Measurements from ENCODE around the gene SNORC. TPM values are rescaled to one million over a fixed set of nuclear protein-coding genes. Genes with fewer than 3 reads are reported as not detected.

SNORC gene
- total RNA-seq, 6 experiments from 2014 or later: 0.55 to 1.2 (median 0.67) TPM

DNA sequence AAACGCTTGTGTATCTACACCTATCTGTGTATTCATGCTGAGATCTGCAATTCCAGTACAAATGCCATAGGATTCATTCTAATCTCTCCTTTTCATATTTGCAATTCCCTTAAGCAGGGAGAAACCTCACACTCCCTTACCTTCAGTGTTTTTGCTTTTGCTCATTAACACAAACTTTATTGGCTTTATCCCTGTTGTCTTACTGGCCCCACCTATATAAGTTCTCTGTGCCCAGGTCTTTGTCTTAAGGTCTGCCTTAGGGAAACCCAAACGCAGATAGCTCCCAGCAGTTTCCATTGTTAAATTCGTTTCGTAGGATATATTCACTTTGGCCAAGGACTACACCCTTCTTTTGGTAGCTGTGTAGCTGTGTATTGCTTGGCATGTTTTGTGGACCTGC lies 4.0 kb upstream of the SNORC start:
- H3K27me3 Mint-ChIP-seq (ENCODE audit: insufficient read depth): no peaks in the 10 kb centered on the region; the same call in none of the 2 replicates
- no peaks in the 10 kb centered on the region for H3K9me3 Mint-ChIP-seq
- H3K36me3 Mint-ChIP-seq (ENCODE audit: low read depth): peaks cover 8% of the 10 kb centered on the region; the same call in 1 of the 2 replicates
- no peak for DNase-seq
- TF ChIP-seq, protein P1, sequence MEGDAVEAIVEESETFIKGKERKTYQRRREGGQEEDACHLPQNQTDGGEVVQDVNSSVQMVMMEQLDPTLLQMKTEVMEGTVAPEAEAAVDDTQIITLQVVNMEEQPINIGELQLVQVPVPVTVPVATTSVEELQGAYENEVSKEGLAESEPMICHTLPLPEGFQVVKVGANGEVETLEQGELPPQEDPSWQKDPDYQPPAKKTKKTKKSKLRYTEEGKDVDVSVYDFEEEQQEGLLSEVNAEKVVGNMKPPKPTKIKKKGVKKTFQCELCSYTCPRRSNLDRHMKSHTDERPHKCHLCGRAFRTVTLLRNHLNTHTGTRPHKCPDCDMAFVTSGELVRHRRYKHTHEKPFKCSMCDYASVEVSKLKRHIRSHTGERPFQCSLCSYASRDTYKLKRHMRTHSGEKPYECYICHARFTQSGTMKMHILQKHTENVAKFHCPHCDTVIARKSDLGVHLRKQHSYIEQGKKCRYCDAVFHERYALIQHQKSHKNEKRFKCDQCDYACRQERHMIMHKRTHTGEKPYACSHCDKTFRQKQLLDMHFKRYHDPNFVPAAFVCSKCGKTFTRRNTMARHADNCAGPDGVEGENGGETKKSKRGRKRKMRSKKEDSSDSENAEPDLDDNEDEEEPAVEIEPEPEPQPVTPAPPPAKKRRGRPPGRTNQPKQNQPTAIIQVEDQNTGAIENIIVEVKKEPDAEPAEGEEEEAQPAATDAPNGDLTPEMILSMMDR (IDR thresholded peaks at IDR 0.05): no peak
- H3K27ac Mint-ChIP-seq: no peak overlapping the region
- H3K4me3 Mint-ChIP-seq: no peak overlapping the region
- H3K4me1 Mint-ChIP-seq (ENCODE audit: low read depth): peaks cover 1% of the 10 kb centered on the region; the same call in 1 of the 2 replicates

DNA sequence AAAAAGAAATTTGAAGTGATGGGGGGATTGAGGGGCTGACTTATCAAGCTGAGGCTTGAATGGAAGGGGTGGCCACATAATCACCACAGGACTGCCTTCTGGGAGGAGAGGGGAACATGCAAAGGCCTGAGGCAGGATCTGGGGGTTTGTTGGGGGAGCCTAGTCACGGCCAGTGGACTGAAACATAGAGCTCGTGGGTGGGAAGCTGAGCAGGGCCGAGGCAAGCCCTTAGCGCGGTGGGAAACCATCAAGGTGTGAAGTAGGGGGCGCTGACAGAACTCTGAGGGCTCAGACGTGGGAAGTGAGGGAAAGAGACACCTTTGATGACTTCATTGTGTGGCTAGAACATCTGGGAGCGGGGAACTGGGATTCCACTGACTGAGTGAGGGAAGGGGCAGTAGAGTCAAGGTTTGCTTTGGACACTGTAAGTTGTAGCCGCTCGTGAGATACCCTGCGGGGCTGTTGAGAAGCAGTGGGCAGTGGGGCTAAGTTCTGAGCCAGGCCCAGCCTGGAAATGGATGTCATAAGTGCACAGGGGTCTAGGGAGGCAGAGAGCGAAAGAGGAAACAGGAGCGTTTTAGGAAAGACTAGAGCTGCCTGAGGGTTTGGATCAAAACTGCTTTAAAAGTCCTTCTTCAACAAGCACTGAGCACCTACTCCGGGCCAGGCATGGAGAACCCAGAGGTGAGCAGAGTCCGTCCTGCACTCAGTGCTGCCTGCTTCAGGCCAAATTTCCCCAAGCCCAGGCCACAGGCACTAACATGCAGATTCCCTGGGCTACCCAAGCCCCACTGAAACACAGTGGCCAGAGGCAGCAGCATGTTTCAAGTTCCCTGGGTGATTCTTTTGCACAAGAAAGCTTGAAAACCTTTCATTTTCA lies 686 bp upstream of the SNORC start:
- H3K9me3 Mint-ChIP-seq: no peaks in the 10 kb centered on the region
- TF ChIP-seq, protein P1 (IDR thresholded peaks at IDR 0.05): no peak
- H3K4me3 Mint-ChIP-seq: no peak overlapping the region
- H3K36me3 Mint-ChIP-seq (ENCODE audit: low read depth): no peaks in the 10 kb centered on the region
- no peaks in the 10 kb centered on the region; the same call in none of the 2 replicates for H3K27me3 Mint-ChIP-seq (ENCODE audit: insufficient read depth)
- no peak overlapping the region for H3K27ac Mint-ChIP-seq
- H3K4me1 Mint-ChIP-seq (ENCODE audit: low read depth): no peaks in the 10 kb centered on the region
- DNase-seq: no peak

DNA sequence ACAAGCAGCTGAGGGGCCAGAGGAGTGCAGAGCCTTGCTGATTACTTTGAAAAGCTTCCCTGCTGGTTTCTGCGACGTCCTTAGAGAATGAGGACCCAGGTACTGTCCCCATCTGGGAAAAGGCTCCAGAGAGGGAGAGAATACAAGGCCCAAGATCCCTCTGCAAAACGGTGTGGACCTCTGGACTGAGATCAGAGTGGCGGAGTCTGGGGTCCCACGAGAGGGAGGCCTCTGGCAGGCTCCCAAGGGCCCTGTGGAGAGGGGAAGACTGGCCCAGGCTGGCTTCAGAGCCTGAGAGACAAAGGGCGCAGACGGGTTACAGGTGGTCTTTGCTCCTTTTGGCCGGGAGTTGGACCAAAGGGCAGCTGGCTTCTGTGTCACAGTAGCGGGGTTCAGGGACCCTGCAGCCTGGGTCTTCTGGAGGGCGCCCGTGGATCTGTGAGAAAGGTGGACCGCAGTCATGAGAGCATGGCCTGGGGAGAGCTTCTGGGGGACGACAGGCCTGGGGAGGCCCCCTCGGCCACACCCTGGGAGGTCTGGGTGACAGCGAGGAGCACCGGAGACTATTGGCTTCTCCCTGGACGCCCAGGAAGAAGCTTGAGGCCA lies 805 bp downstream of the SNORC start:
- H3K4me1 Mint-ChIP-seq (ENCODE audit: low read depth): no peaks in the 10 kb centered on the region
- H3K36me3 Mint-ChIP-seq (ENCODE audit: low read depth): no peaks in the 10 kb centered on the region
- TF ChIP-seq, protein P1 (IDR thresholded peaks at IDR 0.05): no peak
- no peak overlapping the region for H3K27ac Mint-ChIP-seq
- peaks cover 5% of the 10 kb centered on the region for H3K27me3 Mint-ChIP-seq (ENCODE audit: insufficient read depth)
- H3K4me3 Mint-ChIP-seq: no peak overlapping the region; the same call in 1 of the 2 replicates
- H3K9me3 Mint-ChIP-seq: no peaks in the 10 kb centered on the region
- no peak for DNase-seq

DNA sequence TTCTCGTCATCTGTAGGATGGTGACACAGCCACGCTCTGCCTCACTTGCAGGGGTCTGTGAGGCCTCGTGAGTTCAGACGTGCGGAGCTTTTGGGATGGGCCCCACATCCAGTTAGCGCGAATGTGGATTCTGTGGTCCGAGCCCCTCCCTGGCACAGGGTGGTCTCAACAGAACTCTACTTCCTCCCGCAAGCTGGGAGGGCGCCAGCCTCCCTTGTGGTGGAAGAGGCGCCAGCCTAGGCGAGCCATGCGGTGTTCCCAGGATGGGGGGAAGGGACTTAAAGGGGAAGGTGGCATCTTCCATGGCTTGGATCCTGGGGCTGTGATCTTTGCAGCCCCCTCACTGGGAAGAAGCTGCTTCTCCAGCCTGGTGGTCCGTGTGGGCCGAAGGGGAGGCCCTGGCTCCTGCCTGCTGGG lies 1.4 kb downstream of the SNORC start:
- no peak for DNase-seq
- no peaks in the 10 kb centered on the region for H3K36me3 Mint-ChIP-seq (ENCODE audit: low read depth)
- no peak overlapping the region for H3K27ac Mint-ChIP-seq
- peaks cover 5% of the 10 kb centered on the region for H3K27me3 Mint-ChIP-seq (ENCODE audit: insufficient read depth)
- H3K9me3 Mint-ChIP-seq: no peaks in the 10 kb centered on the region
- no peaks in the 10 kb centered on the region for H3K4me1 Mint-ChIP-seq (ENCODE audit: low read depth)
- TF ChIP-seq, protein P1 (IDR thresholded peaks at IDR 0.05): no peak
- no peak overlapping the region for H3K4me3 Mint-ChIP-seq

DNA sequence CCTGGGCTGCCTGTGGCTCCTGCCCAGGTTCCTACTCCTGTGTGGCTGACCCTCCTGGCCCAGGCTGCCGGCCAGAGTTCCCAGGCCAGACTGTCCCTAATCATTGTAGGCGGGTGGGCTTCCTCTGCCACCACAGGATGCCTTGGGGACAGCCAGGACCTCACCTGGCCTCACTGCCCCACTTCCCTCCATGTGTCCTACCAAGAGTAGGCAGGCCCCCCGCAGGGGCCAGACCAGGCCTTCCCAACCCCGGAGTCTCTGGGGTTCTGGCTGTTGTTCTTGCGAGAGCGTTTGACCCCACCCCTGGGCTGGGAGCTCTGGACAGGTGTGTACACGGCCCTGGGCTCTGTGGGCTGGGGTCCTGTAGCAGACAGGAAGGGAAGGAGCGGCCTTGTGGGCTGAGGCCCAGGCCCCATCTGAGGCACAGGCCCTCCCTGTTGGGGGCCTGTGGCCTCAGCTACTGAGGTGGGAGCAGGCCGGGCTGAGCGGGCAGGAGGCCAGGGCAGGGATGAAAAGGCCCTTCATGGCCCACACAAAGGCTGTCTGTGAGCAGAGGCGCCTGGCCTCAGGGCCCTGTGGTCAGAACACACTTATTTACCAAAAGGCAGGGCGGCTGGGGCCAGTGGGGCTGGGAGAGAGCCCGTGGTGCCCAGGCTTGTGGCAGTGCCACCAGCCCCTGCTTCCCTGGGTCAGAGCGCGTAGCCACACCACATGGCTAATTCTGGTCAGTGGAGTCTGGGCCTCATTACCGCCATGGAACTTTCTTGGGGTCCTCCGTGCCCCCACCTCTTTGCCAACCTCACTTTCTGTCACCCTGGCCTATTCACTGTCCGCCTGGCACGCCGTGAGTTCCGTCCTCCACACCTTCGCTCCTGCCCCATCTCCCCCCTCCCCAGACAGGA lies 2.0 kb downstream of the SNORC start:
- H3K27ac Mint-ChIP-seq: no peak overlapping the region
- TF ChIP-seq, protein P1 (IDR thresholded peaks at IDR 0.05): no peak
- no peaks in the 10 kb centered on the region for H3K36me3 Mint-ChIP-seq (ENCODE audit: low read depth)
- H3K4me1 Mint-ChIP-seq (ENCODE audit: low read depth): no peaks in the 10 kb centered on the region
- H3K9me3 Mint-ChIP-seq: no peaks in the 10 kb centered on the region
- no peak overlapping the region for H3K4me3 Mint-ChIP-seq
- no peak for DNase-seq
- H3K27me3 Mint-ChIP-seq (ENCODE audit: insufficient read depth): peaks cover 5% of the 10 kb centered on the region

Measured in HFFc6 (cell line).